Tibial nerve (tissue), 4 donors: ENCODE results near the gene PHOSPHO1. TPM values are rescaled to one million over a fixed set of nuclear protein-coding genes. Genes with fewer than 3 reads are reported as not detected.

Experiments used
- DNase-seq, 2 donors: peaks; one replicate each; pipeline ENCODE4 v3.0.0-alpha.2; 2019; ENCODE audit warnings: low spot score in 2 of 2
- H3K27ac ChIP-seq, 4 donors: fragments of 200-600 bp; sonication (generic) in 3 of 4; one replicate each; pipeline ENCODE4 v1.5.1; 2017 to 2019; ENCODE audit warnings: mild to moderate bottlenecking in 1 of 4
- H3K27me3 ChIP-seq, 2 donors: fragments of 200-600 bp; sonication (generic) in 1 of 2; one replicate each; pipeline versions ENCODE4 v1.5.1 to v1.6.0; 2017 to 2019
- H3K36me3 ChIP-seq, 3 donors: fragments of 200-600 bp; sonication (generic); one replicate each; pipeline ENCODE4 v1.5.1; 2018 to 2019
- H3K4me1 ChIP-seq, 4 donors: fragments of 200-600 bp; sonication (generic) in 3 of 4; one replicate each; pipeline ENCODE4 v1.5.1; 2017 to 2019
- H3K4me3 ChIP-seq, 4 donors: fragments of 200-600 bp; sonication (generic) in 3 of 4; one replicate each; pipeline ENCODE4 v1.5.1; 2017 to 2019; ENCODE audit warnings: mild to moderate bottlenecking in 1 of 4, moderate library complexity in 1 of 4
- H3K9me3 ChIP-seq, 4 donors: fragments of 200-600 bp; sonication (generic) in 3 of 4; one replicate each; pipeline ENCODE4 v1.5.1; 2017 to 2019
- EP300 ChIP-seq, 2 donors: sonication (generic); formaldehyde crosslinking; IDR thresholded peaks; one replicate each; pipeline ENCODE4 v1.6.1; 2017; ENCODE audit warnings: antibody characterized with exemption in 2 of 2, mild to moderate bottlenecking in 1 of 2
- POLR2A ChIP-seq, 2 donors: fragments of 450-650 bp; IDR thresholded peaks; one replicate each; pipeline ENCODE4 v1.6.1; 2017; ENCODE audit warnings: antibody characterized with exemption in 2 of 2, mild to moderate bottlenecking in 2 of 2, moderate library complexity in 2 of 2
- WGBS, 2 donors: methylation state at CpG; one replicate each; pipeline ENCODE4 v1.1.5; 2018; 5-methylcytosine and 5-hydroxymethylcytosine counted together
- total RNA-seq, 4 donors: library from RNA; depleted of rRNA; stranded (reverse); fragments of >200 nt; gene quantifications; one replicate each; pipeline ENCODE4 v1.1.0, GENCODE V29; 2016
- TF ChIP-seq, protein P1 (sequence below), 5 experiments: fragments of 200-600 bp in 3 of 5; fragments of 450-650 bp in 2 of 5; sonication (generic) in 3 of 5; IDR thresholded peaks; one replicate each; pipeline ENCODE4 v1.5.1; 2016 to 2019; ENCODE audit warnings: antibody characterized with exemption in 5 of 5, mild to moderate bottlenecking in 3 of 5, moderate library complexity in 2 of 5

PHOSPHO1 gene
- total RNA-seq, 4 donors from 2014 or later = 0.21 to 1.3 (median 0.98) TPM; not detected in 1

DNA sequence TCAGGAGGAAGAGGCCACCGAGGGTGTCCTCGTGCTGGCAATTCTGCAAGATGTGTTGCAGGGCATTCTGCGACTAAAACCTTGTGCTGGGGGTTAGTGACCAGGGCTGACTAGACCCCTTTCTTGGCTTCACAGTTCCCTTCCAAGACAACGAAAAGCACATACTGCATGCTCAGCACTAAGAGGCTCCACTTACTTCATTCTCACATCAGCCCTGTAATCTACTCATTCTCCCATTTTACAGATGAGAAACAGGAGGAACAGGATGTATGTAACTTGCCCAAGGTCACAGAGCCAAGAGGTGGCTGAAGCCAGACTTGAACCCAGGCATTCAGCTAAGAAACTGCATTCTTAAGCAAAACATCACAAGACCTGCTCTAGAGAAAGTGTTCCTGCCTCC lies 5.3 kb upstream of the PHOSPHO1 start:
- H3K4me1 ChIP-seq = peaks cover 0 to 7% (median 2%) of the 10 kb centered on the region in 4 donors
- no peaks in the 10 kb centered on the region for H3K36me3 ChIP-seq
- no peak for DNase-seq
- no peak overlapping the region for H3K4me3 ChIP-seq
- no peaks in the 10 kb centered on the region for H3K9me3 ChIP-seq
- no peak overlapping the region for H3K27ac ChIP-seq
- peaks cover 0 to 18% of the 10 kb centered on the region in 2 donors for H3K27me3 ChIP-seq
- no peak for TF ChIP-seq EP300 (IDR thresholded peaks at IDR 0.05)
- TF ChIP-seq, protein P1, sequence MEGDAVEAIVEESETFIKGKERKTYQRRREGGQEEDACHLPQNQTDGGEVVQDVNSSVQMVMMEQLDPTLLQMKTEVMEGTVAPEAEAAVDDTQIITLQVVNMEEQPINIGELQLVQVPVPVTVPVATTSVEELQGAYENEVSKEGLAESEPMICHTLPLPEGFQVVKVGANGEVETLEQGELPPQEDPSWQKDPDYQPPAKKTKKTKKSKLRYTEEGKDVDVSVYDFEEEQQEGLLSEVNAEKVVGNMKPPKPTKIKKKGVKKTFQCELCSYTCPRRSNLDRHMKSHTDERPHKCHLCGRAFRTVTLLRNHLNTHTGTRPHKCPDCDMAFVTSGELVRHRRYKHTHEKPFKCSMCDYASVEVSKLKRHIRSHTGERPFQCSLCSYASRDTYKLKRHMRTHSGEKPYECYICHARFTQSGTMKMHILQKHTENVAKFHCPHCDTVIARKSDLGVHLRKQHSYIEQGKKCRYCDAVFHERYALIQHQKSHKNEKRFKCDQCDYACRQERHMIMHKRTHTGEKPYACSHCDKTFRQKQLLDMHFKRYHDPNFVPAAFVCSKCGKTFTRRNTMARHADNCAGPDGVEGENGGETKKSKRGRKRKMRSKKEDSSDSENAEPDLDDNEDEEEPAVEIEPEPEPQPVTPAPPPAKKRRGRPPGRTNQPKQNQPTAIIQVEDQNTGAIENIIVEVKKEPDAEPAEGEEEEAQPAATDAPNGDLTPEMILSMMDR (IDR thresholded peaks at IDR 0.05) = no peak
- no peak for TF ChIP-seq POLR2A (IDR thresholded peaks at IDR 0.05)
- 72 to 78% methylated on average over 4 of the region's 4 CpGs for WGBS, 2 donors

- Histone ChIP-seq H3K27ac (no peak overlapping the region), H3K36me3 (no peaks in the 10 kb centered on the region), H3K4me1 (peaks cover 0 to 18% (median 11%) of the 10 kb centered on the region in 4 donors), H3K9me3 (no peaks in the 10 kb centered on the region), H3K4me3 (no peak overlapping the region), H3K27me3 (peaks cover 0 to 29% of the 10 kb centered on the region in 2 donors)
- no peak for TF ChIP-seq POLR2A (IDR thresholded peaks at IDR 0.05)
- TF ChIP-seq, protein P1 (IDR thresholded peaks at IDR 0.05) = no peak
- no peak for TF ChIP-seq EP300 (IDR thresholded peaks at IDR 0.05)
- WGBS, 2 donors = 90 to 92% methylated on average over 5 of the region's 5 CpGs
- DNase-seq = no peak
Measured at GRCh38 chr17:49234509-49235080, 4.0 kb upstream of the PHOSPHO1 start.

DNA sequence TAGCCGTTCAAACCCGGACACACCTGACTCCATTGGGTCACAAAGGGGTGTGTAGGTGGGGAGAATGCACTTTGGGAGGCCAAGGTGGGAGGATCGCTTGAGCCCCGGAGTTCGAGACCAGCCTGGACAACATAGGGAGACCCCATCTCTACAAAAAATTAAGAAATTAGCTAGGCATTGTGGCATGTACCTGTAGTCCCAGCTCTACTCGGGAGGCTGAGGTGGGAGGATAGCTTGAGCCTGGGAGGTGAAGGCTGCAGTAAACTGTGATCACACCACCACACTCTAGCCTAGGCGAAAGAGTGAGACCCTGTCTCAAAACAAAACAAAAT lies 942 bp upstream of the PHOSPHO1 start:
- H3K9me3 ChIP-seq = no peaks in the 10 kb centered on the region
- no peak for TF ChIP-seq POLR2A (IDR thresholded peaks at IDR 0.05)
- no peak for TF ChIP-seq EP300 (IDR thresholded peaks at IDR 0.05)
- H3K27me3 ChIP-seq = peaks cover 0 to 50% of the 10 kb centered on the region in 2 donors
- H3K4me1 ChIP-seq = peaks cover 0 to 19% (median 11%) of the 10 kb centered on the region in 4 donors
- H3K27ac ChIP-seq = no peak overlapping the region
- H3K36me3 ChIP-seq = no peaks in the 10 kb centered on the region
- WGBS, 2 donors = 63 to 77% methylated on average over 7 of the region's 7 CpGs
- no peak overlapping the region for H3K4me3 ChIP-seq
- DNase-seq = no peak

DNA sequence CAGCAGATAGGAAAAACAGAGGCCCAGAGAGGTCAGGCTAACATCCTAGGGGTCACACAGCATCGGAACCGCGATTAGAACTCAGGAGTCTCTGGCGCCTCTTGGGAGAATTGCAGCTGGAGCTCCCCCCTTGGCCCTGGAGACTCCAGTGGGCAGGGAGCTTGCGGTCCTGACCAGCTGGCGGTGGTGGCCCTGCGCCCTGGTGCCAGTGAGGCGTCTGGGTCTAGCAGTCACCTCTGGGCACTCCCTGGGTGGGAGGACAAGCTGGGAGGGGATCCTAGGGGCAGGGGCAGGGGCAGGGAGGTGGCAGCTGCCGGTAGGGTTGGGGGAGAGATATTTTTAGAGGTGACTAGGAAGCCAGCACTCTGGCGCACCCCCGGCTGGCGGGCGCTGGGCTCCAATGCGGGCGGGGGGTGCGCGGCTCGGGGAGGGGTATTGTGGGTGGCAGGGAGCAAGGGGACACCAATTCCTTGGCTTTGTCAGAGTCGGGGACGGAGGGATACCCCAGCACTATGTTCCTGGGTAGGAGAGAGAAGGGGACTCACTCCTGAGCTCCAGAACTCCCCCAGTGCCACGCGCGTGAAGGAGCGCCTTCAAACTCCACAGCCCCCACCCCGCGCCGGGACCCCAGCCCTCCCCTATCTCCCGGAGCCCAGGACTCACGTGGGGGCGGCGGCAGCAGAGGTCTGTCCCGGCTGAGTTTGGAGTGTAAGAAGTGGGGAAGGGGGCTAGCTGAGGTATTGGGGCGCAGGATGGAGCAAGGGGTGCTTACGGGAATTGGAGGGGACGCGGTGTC lies 584 bp downstream of the PHOSPHO1 start:
- 2 to 6% methylated on average over 19 to 31 of the region's 36 CpGs for WGBS, 2 donors
- Histone ChIP-seq H3K4me3 (peak overlapping the region; percentile 20 to 62 (median 55)), H3K4me1 (peaks cover 0 to 19% (median 11%) of the 10 kb centered on the region in 4 donors), H3K36me3 (no peaks in the 10 kb centered on the region), H3K27me3 (peaks cover 0 to 63% of the 10 kb centered on the region in 2 donors), H3K27ac (no peak overlapping the region), H3K9me3 (no peaks in the 10 kb centered on the region)
- TF ChIP-seq POLR2A (IDR thresholded peaks at IDR 0.05) = no peak
- no peak for TF ChIP-seq EP300 (IDR thresholded peaks at IDR 0.05)
- TF ChIP-seq, protein P1 (IDR thresholded peaks at IDR 0.05) = no peak
- DNase-seq = no peak

DNA sequence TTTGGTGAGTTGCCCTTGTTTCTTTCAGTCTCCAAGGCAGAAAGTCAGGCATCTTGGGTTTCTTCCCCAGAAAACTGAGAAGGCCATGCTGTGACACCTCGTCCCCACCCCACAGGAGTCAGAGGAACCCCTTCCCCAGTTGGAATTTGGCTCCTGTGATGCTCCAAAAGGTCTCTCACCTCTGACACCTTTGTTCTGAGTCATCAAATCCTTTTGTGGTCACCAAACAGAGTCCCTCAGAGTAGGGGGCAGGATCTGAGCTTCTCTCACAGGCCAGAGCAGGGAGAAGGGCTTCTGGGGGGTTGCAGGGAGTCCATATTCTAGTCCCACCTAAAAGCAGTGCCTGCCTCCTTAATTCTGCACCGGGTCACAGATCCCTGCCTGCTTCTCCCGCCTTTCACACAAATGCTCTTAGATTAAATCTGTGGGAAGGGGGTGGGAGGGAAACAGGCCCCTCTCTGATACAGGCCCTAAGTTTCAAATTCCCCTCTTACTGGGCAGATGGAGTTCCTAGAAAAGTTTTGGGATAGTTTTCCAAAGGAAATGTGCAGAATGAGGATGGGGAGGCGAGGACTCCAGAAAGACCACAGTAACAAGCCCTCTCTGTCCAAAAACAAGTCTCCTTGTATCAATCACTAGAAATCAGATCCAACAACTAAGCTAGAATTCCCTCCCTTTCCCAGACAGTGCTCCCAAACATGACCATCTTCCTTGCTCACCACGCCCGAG lies 1.3 kb downstream of the PHOSPHO1 start:
- H3K9me3 ChIP-seq = no peaks in the 10 kb centered on the region
- no peak overlapping the region for H3K27ac ChIP-seq
- no peak for DNase-seq
- WGBS, 2 donors = 57 to 67% methylated on average over 6 of the region's 6 CpGs
- no peak for TF ChIP-seq POLR2A (IDR thresholded peaks at IDR 0.05)
- H3K4me3 ChIP-seq = no peak overlapping the region
- H3K36me3 ChIP-seq = no peaks in the 10 kb centered on the region
- H3K27me3 ChIP-seq = peaks cover 0 to 71% of the 10 kb centered on the region in 2 donors
- peaks cover 0 to 26% (median 18%) of the 10 kb centered on the region in 4 donors for H3K4me1 ChIP-seq
